GM19467 (cell line): ENCODE measurements around the gene AFF3.

Source experiments
- ATAC-seq: cut with Tn5 transposase; IDR thresholded peaks from one replicate; pipeline ENCODE4 v1.9.1; 2021; ENCODE audit warnings: mild to moderate bottlenecking, moderate library complexity; ENCODE audit not compliant: unreplicated experiment

The AFF3 gene

DNA sequence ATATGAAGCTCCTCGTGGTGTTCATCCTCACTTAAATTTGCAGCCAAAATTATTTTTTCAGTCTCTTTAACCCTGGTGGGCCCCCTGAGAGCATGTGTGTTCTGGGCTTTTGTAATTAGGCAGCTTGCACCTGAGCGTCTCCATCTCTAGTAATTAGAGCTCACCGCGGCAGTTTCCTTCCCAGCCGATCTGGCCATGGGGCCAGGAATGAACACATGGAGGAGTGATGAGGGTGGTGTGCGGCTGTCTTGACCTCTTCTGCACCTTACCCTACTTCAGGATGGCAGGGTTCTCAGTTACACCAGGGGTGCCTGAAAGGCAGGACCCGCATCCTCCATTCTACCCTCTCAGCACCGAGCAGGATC, 98.5 kb downstream of the AFF3 start:
- no peak for ATAC-seq

DNA sequence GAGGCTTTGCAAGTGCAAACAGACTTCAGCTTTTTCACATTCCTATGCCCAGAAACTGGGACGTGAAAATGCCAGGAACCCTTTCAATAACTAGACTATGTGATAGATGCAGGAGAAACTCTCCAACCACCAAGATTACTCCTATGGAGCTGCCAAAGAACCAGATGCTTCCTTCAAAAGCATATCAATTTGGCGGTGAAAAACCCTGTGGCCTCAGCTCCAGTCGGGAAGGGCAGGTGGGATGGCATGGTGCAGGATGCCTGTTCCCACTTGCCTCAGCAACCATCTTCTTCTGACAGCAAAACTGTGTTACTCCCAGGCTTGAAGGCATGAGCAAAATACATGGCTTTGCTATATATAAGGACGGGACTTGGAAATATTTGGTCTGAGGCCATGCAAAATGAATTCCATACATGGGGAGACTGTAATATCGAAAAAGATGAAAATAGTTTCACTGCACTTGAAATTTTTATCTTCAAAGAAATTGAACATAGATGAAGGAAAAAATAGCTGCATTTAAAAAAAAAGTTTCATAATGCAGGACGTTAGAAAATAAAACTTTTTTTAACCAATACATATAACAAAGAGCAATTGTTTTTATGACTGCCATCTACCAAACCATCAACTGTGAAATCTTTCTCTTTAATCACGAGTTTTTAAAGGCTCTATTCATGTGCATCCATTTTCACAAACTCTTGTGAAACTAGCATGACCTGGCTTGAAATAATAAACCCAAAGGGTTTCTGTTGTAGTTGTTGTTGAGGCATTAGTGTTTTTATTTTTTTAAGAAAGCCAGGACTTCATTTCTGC, 99.1 kb downstream of the AFF3 start:
- ATAC-seq: no peak

- ATAC-seq: no peak
Observed at GRCh38 chr2:100042562-100042961, 99.8 kb downstream of the AFF3 start.

DNA sequence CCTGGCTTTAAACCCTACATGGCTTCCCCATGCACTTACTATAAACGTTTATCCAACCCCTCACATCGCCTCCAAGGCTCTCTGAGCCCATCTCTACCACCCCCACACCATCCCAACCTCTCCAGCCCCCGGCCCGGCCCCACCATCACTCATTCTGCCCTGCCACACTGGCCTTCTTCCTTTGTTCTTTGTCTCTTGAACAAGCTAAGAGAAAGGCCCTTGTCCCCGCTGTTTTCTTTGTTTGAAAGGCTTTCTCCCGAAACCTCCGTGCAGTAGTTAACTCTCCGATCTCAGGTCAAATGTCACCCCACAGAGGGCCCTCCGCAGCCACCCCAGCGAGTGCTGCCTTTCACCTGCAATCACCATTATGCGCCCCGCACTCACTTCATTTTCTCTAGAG, 100.4 kb downstream of the AFF3 start:
- no peak for ATAC-seq

- no peak for ATAC-seq
Observed at GRCh38 chr2:100041385-100041784, 101.0 kb downstream of the AFF3 start.

DNA sequence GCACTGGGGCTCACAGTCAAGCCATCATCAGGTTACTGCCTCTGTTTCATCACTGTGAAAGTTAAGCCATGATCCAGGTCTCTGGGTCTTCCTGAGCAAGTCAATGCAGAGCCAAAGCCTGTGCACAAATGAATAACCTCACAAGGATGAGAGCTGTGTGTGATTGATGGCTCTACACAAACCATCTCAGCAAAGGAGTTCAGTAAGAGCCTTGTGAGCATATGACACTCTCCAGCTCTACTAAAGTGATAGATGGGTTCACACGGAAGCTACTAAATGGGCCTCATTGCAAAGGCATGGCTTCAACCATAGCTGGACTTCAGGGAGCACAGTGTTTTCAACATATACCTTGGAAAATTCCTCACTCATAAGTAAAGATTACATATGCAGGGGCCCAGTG, 101.5 kb downstream of the AFF3 start:
- no peak for ATAC-seq

DNA sequence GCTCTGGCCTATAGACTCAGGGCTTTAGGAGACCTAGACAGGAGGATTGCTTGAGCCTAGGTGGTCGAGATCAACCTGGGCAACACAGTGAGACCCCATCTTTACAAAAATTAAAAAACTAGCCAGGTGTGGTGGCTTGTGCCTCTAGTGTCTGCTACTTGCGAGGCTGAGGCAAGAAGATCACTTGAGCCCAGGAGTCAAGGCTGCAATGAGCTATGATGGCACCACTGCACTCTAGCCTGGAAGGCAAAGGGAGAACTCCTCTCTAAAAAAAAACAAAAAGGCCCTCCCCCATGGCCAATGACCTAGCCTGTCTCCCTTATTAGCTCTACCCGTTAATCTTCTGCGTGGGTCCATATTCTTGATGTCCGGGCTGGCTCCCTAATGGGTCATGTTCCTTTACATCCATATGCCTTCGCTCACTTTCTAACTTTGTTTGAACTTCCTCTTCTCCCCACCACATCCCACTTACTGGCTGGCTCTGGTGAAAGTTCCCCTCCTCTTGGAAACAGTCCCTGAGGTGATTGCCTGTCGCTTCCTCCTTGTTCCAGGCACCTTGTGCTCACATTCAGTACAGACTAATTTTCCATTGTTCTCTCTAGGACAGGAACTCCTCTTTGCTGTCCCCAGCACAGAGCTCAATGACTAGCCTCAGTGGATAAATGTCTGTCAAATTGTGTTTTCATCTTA, 103.0 kb downstream of the AFF3 start:
- ATAC-seq: no peak

- no peak for ATAC-seq
Observed at GRCh38 chr2:100038011-100038410, 104.4 kb downstream of the AFF3 start.

DNA sequence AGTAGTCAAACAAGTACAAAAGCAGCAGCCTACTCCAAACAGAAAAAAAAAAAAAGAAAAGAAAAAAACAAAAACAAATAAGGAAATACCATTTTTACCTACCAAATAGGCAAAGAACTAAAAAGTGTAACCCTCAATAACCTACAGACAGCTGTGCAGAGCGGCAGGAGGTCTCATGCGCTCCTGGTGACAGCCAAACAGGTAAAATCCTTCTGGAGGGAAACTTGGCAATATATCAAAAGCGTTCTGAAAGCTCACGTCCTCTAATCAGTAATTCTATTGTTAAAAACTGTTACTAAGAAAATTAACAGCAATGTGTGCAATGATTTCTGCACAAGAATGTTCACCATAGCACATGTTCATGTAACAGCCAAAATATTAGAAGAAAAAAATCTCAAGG, 105.6 kb downstream of the AFF3 start:
- no peak for ATAC-seq

GRCh38 chr2:100036026-100036425, 106.4 kb downstream of the AFF3 start:
- no peak for ATAC-seq

DNA sequence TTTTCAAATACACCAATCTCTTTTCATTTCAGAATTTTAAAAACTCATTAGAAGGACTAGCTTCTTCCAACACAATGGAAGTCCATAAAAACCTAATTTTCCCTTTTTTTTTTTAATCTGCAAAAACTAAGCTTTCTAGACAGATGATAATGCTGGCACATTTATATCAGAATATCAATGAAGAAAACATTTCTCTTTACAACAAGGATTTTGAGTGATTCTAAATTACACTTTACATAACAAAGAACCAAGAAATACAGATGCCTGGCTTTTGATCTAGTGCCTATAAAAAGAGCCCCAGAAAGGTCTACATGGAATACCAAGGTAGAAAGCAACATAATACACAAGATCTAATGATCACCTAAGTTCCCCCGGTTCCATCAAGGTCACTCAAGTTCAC, 108.0 kb downstream of the AFF3 start:
- ATAC-seq: no peak

GRCh38 chr2:100033976-100034375, 108.4 kb downstream of the AFF3 start:
- no peak for ATAC-seq

- ATAC-seq: no peak
Observed at GRCh38 chr2:100031604-100032003, 110.8 kb downstream of the AFF3 start.

GRCh38 chr2:100029460-100029859, 112.9 kb downstream of the AFF3 start:
- no peak for ATAC-seq

DNA sequence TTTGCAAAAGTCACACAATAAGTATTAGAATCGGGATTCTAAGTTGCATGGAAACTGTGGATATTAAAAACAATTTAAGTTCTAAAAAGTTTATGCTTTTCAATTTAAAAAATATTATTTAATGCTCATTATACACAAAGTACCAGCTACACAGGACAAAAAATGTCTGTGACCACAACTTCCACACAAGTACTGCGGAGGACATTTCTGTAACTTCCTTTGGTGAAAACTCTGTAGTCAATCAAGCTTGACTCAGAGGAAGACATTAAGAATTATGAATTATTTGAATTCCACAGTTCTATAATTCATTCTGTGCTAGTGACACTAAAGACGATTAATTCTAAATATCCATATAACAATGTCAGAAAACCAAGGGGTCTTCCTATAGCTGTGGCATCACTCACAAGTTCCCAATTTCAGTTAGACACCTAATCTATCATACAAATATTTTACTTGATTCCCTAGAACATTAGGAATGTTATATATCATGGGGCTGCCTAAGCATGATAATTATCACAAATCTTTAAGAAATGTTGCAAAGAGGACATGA, 120.5 kb downstream of the AFF3 start:
- ATAC-seq: no peak

GRCh38 chr2:100019499-100019898, 122.9 kb downstream of the AFF3 start:
- no peak for ATAC-seq

GRCh38 chr2:100018341-100019193, 123.8 kb downstream of the AFF3 start:
- no peak for ATAC-seq

DNA sequence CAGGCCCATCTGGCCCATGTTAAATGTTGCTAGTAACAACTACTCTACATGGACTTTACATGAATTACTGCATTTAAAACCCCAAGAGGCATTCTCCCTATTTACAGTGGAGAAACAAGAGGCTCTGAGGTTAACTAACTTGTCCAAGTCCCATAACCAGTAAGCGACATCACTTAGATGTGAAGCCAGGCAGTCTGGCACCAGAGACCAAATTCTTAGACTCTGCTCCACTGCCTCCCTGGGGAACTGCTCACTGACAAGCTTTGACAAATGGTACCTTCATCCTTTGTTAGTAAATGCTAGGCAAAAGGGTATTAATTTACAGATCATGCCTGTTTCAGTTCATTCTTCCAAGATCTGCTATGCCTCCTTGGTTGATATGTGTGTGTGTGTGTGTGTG, 124.8 kb downstream of the AFF3 start:
- no peak for ATAC-seq

DNA sequence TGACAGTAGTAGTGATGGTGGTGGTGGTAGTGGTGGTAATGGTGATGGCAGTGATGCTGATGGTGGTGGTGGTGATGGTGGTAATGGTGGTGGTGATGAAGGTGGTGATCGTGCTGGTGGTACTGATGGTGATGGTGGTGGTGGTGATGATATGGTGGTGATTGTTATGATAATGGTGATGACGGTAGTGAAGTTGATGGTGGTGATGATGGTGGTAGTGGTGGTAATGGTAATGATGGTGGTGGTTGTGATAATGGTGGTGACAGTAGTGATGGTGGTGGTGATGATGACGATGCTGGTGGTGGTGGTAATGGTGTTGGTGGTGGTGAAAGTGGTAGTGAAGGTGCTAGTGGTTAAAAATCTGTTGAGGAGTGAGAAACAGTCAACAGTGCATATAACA, 125.6 kb downstream of the AFF3 start:
- no peak for ATAC-seq

GRCh38 chr2:100015849-100016248, 126.5 kb downstream of the AFF3 start:
- no peak for ATAC-seq

DNA sequence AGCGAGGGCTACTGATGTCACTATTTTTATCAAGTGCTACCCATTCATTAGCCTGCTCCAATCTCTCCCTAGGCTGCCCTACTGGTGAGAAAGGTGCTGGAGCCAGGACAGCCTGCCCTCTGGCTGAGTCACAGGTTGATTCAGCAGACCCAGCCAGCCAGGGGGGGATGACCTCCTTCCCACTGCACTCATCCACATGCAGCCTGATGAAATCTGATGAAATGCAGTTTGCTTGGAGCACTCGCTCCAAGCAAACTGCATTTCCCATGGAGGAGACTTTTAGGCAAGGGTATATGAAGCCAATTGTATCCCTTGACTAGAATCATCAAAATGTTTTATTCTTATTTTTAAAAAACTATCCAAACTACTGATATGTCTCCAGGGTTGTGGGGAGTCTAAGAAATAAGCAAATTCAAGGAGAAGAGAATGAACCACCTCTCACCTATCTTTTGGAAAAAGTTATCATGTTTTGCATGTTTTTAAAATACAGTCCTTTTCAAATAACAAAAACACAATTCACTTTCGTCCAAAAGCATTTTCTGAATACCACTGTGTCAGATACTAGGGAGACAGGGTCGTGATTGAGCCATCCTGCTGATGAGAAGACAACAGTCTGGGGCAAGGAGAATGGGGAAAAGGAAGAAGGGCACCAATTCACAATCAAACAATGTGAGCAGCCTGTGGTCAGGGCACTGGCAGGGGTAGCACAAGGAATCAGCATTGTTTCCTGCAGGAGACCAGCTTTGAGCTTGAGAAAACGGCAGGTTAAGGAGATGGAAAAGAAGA, 128.3 kb downstream of the AFF3 start:
- no peak for ATAC-seq
